SK-N-SH (cell line): ENCODE measurements around the gene PJA2. TPM values are rescaled to one million over a fixed set of nuclear protein-coding genes. Genes with fewer than 3 reads are reported as not detected.

Experiments used
- CTCF ChIA-PET: fragments of 300-600, 350-600 bp; formaldehyde crosslinking; extraction: SDS; loops from one replicate; lab custom pipeline; 2021; lab: Yijun Ruan, JAX
- POLR2A ChIA-PET: fragments of 350-600 bp; sonication (Branson Sonifier 250); formaldehyde crosslinking; extraction: SDS; loops from one replicate; lab custom pipeline; 2020; ENCODE audit warnings: antibody characterized with exemption, inconsistent platforms; lab: Yijun Ruan, JAX
- DNase-seq: peaks from one replicate; pipeline ENCODE4 v3.0.0; 2012
- H2AFZ ChIP-seq: fragments of 200-600 bp; sonication (generic); 2 replicates; pipeline ENCODE4 v1.8.1; 2016; ENCODE audit warnings: antibody characterized with exemption, mild to moderate bottlenecking, low read depth
- H3F3A ChIP-seq: fragments of 200-600 bp; sonication (generic); replicated peaks from 2 replicates; pipeline ENCODE3; 2016; ENCODE audit warnings: antibody characterized with exemption, mild to moderate bottlenecking; ENCODE audit not compliant: insufficient read depth
- H3K27ac ChIP-seq, 2 experiments: fragments of 200-500 bp in 1 of 2; fragments of 200-600 bp in 1 of 2; sonication (Bioruptor generic) in 1 of 2; sonication (generic), shearing (Covaris generic) in 1 of 2; 2 replicates each; pipeline versions ENCODE4 v1.5.1 to v1.6.1; 2014 to 2016; ENCODE audit warnings: low read depth in 2 of 2, inconsistent platforms in 1 of 2, low read length in 1 of 2, mild to moderate bottlenecking in 1 of 2, mixed read lengths in 1 of 2
- H3K27me3 ChIP-seq: fragments of 200-600 bp; sonication (generic), shearing (Covaris generic); 2 replicates; pipeline ENCODE4 v1.6.1; 2016; ENCODE audit warnings: mixed run types; ENCODE audit not compliant: insufficient read depth
- H3K36me3 ChIP-seq, 2 experiments: fragments of 200-500 bp in 1 of 2; fragments of 200-600 bp in 1 of 2; sonication (Bioruptor generic) in 1 of 2; sonication (generic) in 1 of 2; replicated peaks in 1 of 2; 2 replicates each; pipeline versions ENCODE3 to v1.5.1; 2014 to 2016; ENCODE audit warnings: low read length in 1 of 2, mild to moderate bottlenecking in 1 of 2; ENCODE audit not compliant: insufficient read depth in 2 of 2, control insufficient read depth in 1 of 2
- H3K4me1 ChIP-seq, 2 experiments: fragments of 200-500 bp in 1 of 2; fragments of 200-600 bp in 1 of 2; sonication (Bioruptor generic) in 1 of 2; sonication (generic), shearing (Covaris generic) in 1 of 2; 2 replicates each; pipeline versions ENCODE4 v1.5.1 to v1.6.1; 2014 to 2016; ENCODE audit warnings: low read depth in 1 of 2, low read length in 1 of 2, mixed run types in 1 of 2; ENCODE audit not compliant: insufficient read depth in 2 of 2, control insufficient read depth in 1 of 2
- H3K4me2 ChIP-seq: fragments of 200-600 bp; sonication (generic), shearing (Covaris generic); 2 replicates; pipeline ENCODE4 v1.6.1; 2017; ENCODE audit warnings: mixed run types
- H3K4me3 ChIP-seq, 2 experiments: fragments of 200-500 bp in 1 of 2; fragments of 200-600 bp in 1 of 2; sonication (Bioruptor generic) in 1 of 2; sonication (generic), shearing (Covaris generic) in 1 of 2; 2 replicates each; pipeline versions ENCODE4 v1.5.1 to v1.8.1; 2014 to 2016; ENCODE audit warnings: low read depth in 2 of 2, inconsistent platforms in 1 of 2, low read length in 1 of 2, mild to moderate bottlenecking in 1 of 2, mixed read lengths in 1 of 2, moderate library complexity in 1 of 2
- H3K79me2 ChIP-seq: fragments of 200-600 bp; sonication (generic); 2 replicates; pipeline ENCODE4 v1.8.1; 2017; ENCODE audit warnings: mild to moderate bottlenecking; ENCODE audit not compliant: insufficient read depth
- H3K9ac ChIP-seq: fragments of 200-600 bp; sonication (generic); 2 replicates; pipeline ENCODE4 v1.6.1; 2017; ENCODE audit warnings: mixed run types
- H3K9me2 ChIP-seq: fragments of 200-600 bp; sonication (generic); 2 replicates; pipeline ENCODE4 v1.6.1; 2017; ENCODE audit warnings: mixed run types
- H3K9me3 ChIP-seq: fragments of 200-600 bp; sonication (generic); 2 replicates; pipeline ENCODE4 v1.6.1; 2017; ENCODE audit warnings: mixed run types, mild to moderate bottlenecking, moderate library complexity
- H4K20me1 ChIP-seq: fragments of 200-600 bp; sonication (generic); 2 replicates; pipeline ENCODE4 v1.6.1; 2017; ENCODE audit warnings: mild to moderate bottlenecking, mixed run types; ENCODE audit not compliant: insufficient read depth
- CTCF ChIP-seq: fragments of 200-600 bp; sonication (generic); IDR thresholded peaks from 2 replicates; pipeline ENCODE4 v1.6.1; 2017; ENCODE audit warnings: antibody characterized with exemption, mild to moderate bottlenecking, moderate library complexity
- EZH2phosphoT487 ChIP-seq: fragments of 200-600 bp; sonication (generic); IDR thresholded peaks from 2 replicates; pipeline ENCODE4 v1.6.1; 2017; ENCODE audit warnings: low read depth, mixed run types, mild to moderate bottlenecking, antibody characterized with exemption, moderate library complexity, borderline replicate concordance
- FOSL2 ChIP-seq: IDR thresholded peaks from 2 replicates; pipeline ENCODE4 v1.4.0; 2012; ENCODE audit warnings: low read depth, mild to moderate bottlenecking, moderate library complexity, borderline replicate concordance
- GABPA ChIP-seq: IDR thresholded peaks from 2 replicates; pipeline ENCODE4 v1.4.0; 2012; ENCODE audit warnings: low read depth, mild to moderate bottlenecking
- IRF3 ChIP-seq: fragments of 150-350 bp; IDR thresholded peaks from 2 replicates; pipeline ENCODE4 v1.6.1; 2016; ENCODE audit warnings: mild to moderate bottlenecking, low read depth, low read length
- JUND ChIP-seq: IDR thresholded peaks from 2 replicates; pipeline ENCODE4 v1.4.0; 2012
- NRF1 ChIP-seq: IDR thresholded peaks from 2 replicates; pipeline ENCODE4 v1.6.1; 2012; ENCODE audit warnings: low read depth, mild to moderate bottlenecking, low read length
- POLR2AphosphoS5 ChIP-seq: IDR thresholded peaks from 2 replicates; pipeline ENCODE4 v1.6.1; 2012; ENCODE audit warnings: low read depth, low read length
- RCOR1 ChIP-seq: fragments of 150-350 bp; IDR thresholded peaks from 2 replicates; pipeline ENCODE4 v1.6.1; 2017; ENCODE audit warnings: antibody characterized with exemption, low read length
- RFX5 ChIP-seq: IDR thresholded peaks from 2 replicates; pipeline ENCODE4 v1.6.1; 2012; ENCODE audit warnings: mild to moderate bottlenecking, improper control_type of control experiment, low read length
- SIN3A ChIP-seq: IDR thresholded peaks from 2 replicates; pipeline ENCODE4 v1.6.1; 2012; ENCODE audit warnings: low read depth, mild to moderate bottlenecking, low read length, moderate library complexity, borderline replicate concordance
- SMC3 ChIP-seq: IDR thresholded peaks from 2 replicates; pipeline ENCODE4 v1.6.1; 2012; ENCODE audit warnings: low read depth, low read length, improper control_type of control experiment
- TAF1 ChIP-seq: IDR thresholded peaks from 2 replicates; pipeline ENCODE4 v1.6.1; 2012; ENCODE audit warnings: low read depth, mild to moderate bottlenecking, low read length, moderate library complexity, borderline replicate concordance
- TCF12 ChIP-seq: IDR thresholded peaks from 2 replicates; pipeline ENCODE4 v1.4.0; 2012
- TEAD4 ChIP-seq: IDR thresholded peaks from 2 replicates; pipeline ENCODE4 v1.4.0; 2012; ENCODE audit warnings: mild to moderate bottlenecking, borderline replicate concordance; ENCODE audit not compliant: insufficient read depth
- USF2 ChIP-seq: fragments of 150-350 bp; IDR thresholded peaks from 2 replicates; pipeline ENCODE4 v1.6.1; 2017; ENCODE audit warnings: antibody characterized with exemption, low read length, low read depth, borderline replicate concordance
- YY1 ChIP-seq: IDR thresholded peaks from 2 replicates; pipeline ENCODE4 v1.4.0; 2012; ENCODE audit warnings: low read depth, mild to moderate bottlenecking
- ZBTB33 ChIP-seq: IDR thresholded peaks from 2 replicates; pipeline ENCODE4 v1.4.0; 2012; ENCODE audit warnings: low read depth, borderline replicate concordance
- WGBS: methylation state at CpG from one replicate; pipeline ENCODE4 v1.1.6; 2017; ENCODE audit warnings: low lambda C conversion rate; 5-methylcytosine and 5-hydroxymethylcytosine counted together
- polyA plus RNA-seq, 3 experiments: library from polyadenylated mRNA; depleted of rRNA; stranded (reverse); fragments of >200 nt; gene quantifications; 2 replicates each; pipeline ENCODE4 v1.2.3, GENCODE V29; 2012

Gene PJA2
- polyA plus RNA-seq, 1 of the 3 experiments (the other 2 are of a cell fraction) = 30.7 TPM

GRCh38 chr5:109298794-109299193 is 111.0 kb downstream of the PJA2 start:
- Histone ChIP-seq H3F3A (no peaks in the 10 kb centered on the region), H3K4me2 (no peak overlapping the region), H3K36me3 (no peaks in the 10 kb centered on the region), H3K9me3 (no peaks in the 10 kb centered on the region), H2AFZ (no peak overlapping the region), H3K9ac (no peak overlapping the region), H3K27ac (no peak overlapping the region), H3K27me3 (no peaks in the 10 kb centered on the region), H3K4me1 (peaks cover 0 to 7% of the 10 kb centered on the region in 2 experiments; a peak in 2 of 4 replicates), H3K9me2 (no peaks in the 10 kb centered on the region), H4K20me1 (no peaks in the 10 kb centered on the region), H3K79me2 (no peaks in the 10 kb centered on the region), H3K4me3 (no peak overlapping the region)
- CTCF ChIA-PET = no interaction called here
- no peak for DNase-seq
- POLR2A ChIA-PET = no interaction called here
- TF ChIP-seq ZBTB33 = no peak
- TF ChIP-seq EZH2phosphoT487 = no peak
- no peak for TF ChIP-seq FOSL2
- no peak for TF ChIP-seq IRF3
- no peak for TF ChIP-seq GABPA
- 81% methylated on average over 4 of the region's 4 CpGs for WGBS

- WGBS = 78% methylated on average over 8 of the region's 9 CpGs
- CTCF ChIA-PET = no interaction called here
- H3K4me2 ChIP-seq = no peak overlapping the region
- no peaks in the 10 kb centered on the region for H3K9me3 ChIP-seq
- no peaks in the 10 kb centered on the region for H3F3A ChIP-seq
- no peaks in the 10 kb centered on the region for H3K9me2 ChIP-seq
- TF ChIP-seq TEAD4 (no peak), SIN3A (no peak), USF2 (no peak), TAF1 (no peak), CTCF (no peak), JUND (no peak), NRF1 (no peak), POLR2AphosphoS5 (no peak), TCF12 (no peak), SMC3 (no peak), RCOR1 (no peak), YY1 (no peak), RFX5 (no peak)
- no peaks in the 10 kb centered on the region for H3K79me2 ChIP-seq
- no peaks in the 10 kb centered on the region for H4K20me1 ChIP-seq
- peaks cover 0 to 7% of the 10 kb centered on the region in 2 experiments; a peak in 2 of 4 replicates for H3K4me1 ChIP-seq
- H3K27ac ChIP-seq = no peak overlapping the region
- no peak overlapping the region for H2AFZ ChIP-seq
- no peak overlapping the region for H3K9ac ChIP-seq
- no peak overlapping the region for H3K4me3 ChIP-seq
- POLR2A ChIA-PET = no interaction called here
- H3K36me3 ChIP-seq = no peaks in the 10 kb centered on the region
- DNase-seq = no peak
- no peaks in the 10 kb centered on the region for H3K27me3 ChIP-seq
These were observed 111.9 kb downstream of the PJA2 start for GRCh38 chr5:109297900-109298299.
